Neuronal stem cell (in vitro differentiated cells): Measurements from ENCODE around the gene DDAH1.

Source experiments
- DNase-seq: peaks from one replicate; pipeline ENCODE4 v3.0.0-alpha.2; 2013; ENCODE audit warnings: low spot score
- H2AFZ ChIP-seq: one replicate; pipeline ENCODE4 v1.6.1; 2013; ENCODE audit warnings: mild to moderate bottlenecking, low read length, inconsistent platforms
- H2AK5ac ChIP-seq: 2 replicates; pipeline ENCODE4 v1.6.1; 2013; ENCODE audit warnings: low read depth, mild to moderate bottlenecking, inconsistent platforms, low read length, moderate library complexity, mixed read lengths
- H2BK120ac ChIP-seq: 2 replicates; pipeline ENCODE4 v1.6.1; 2013; ENCODE audit warnings: low read depth, mild to moderate bottlenecking, inconsistent platforms, low read length, moderate library complexity, mixed read lengths
- H2BK12ac ChIP-seq: one replicate; pipeline ENCODE4 v1.6.1; 2013; ENCODE audit warnings: low read length, inconsistent platforms
- H2BK15ac ChIP-seq: 2 replicates; pipeline ENCODE4 v1.6.1; 2013; ENCODE audit warnings: mild to moderate bottlenecking, low read length, inconsistent platforms, mixed read lengths
- H2BK5ac ChIP-seq: one replicate; pipeline ENCODE4 v1.6.1; 2013; ENCODE audit warnings: inconsistent platforms, mild to moderate bottlenecking, low read length, moderate library complexity
- H3K14ac ChIP-seq: one replicate; pipeline ENCODE4 v1.6.1; 2013; ENCODE audit warnings: low read length, inconsistent platforms
- H3K18ac ChIP-seq: 2 replicates; pipeline ENCODE4 v1.6.1; 2013; ENCODE audit warnings: low read length, inconsistent platforms
- H3K23ac ChIP-seq: 2 replicates; pipeline ENCODE4 v1.6.1; 2013; ENCODE audit warnings: low read depth, mild to moderate bottlenecking, mixed read lengths, low read length, inconsistent platforms; ENCODE audit not compliant: poor library complexity
- H3K27ac ChIP-seq: replicated peaks from 3 replicates; pipeline ENCODE4 v1.5.1; 2013; ENCODE audit warnings: low read length, inconsistent platforms
- H3K27me3 ChIP-seq, 3 experiments: 2 replicates each; pipeline ENCODE4 v1.6.1; 2013; ENCODE audit warnings: low read length in 3 of 3, mild to moderate bottlenecking in 2 of 3, inconsistent platforms in 1 of 3, low read depth in 1 of 3, mixed read lengths in 1 of 3, moderate library complexity in 1 of 3; ENCODE audit not compliant: control insufficient read depth in 3 of 3, insufficient read depth in 3 of 3
- H3K36me3 ChIP-seq, 2 donors: replicated peaks in 1 of 2; 2 replicates each; pipeline ENCODE4 v1.6.1; 2013; ENCODE audit warnings: low read length in 2 of 2; ENCODE audit not compliant: control insufficient read depth in 2 of 2, insufficient read depth in 2 of 2
- H3K4ac ChIP-seq: 2 replicates; pipeline ENCODE4 v1.6.1; 2013; ENCODE audit warnings: inconsistent platforms, mild to moderate bottlenecking, low read length, moderate library complexity
- H3K4me1 ChIP-seq, 2 donors: 1 replicate in 1 of 2; 2 replicates in 1 of 2; pipeline ENCODE4 v1.6.1; 2013; ENCODE audit warnings: low read length in 2 of 2, low read depth in 1 of 2; ENCODE audit not compliant: control insufficient read depth in 2 of 2, insufficient read depth in 1 of 2
- H3K4me2 ChIP-seq: one replicate; pipeline ENCODE4 v1.6.1; 2013; ENCODE audit warnings: mild to moderate bottlenecking, low read length, inconsistent platforms; ENCODE audit not compliant: insufficient read depth, poor library complexity, severe bottlenecking
- H3K4me3 ChIP-seq, 2 donors: 2 replicates each; pipeline ENCODE4 v1.5.1; 2013; ENCODE audit warnings: low read length in 2 of 2, mild to moderate bottlenecking in 2 of 2, inconsistent platforms in 1 of 2, moderate library complexity in 1 of 2
- H3K79me1 ChIP-seq: one replicate; pipeline ENCODE4 v1.6.1; 2013; ENCODE audit warnings: low read depth, mild to moderate bottlenecking, inconsistent platforms, low read length, moderate library complexity
- H3K9ac ChIP-seq: one replicate; pipeline ENCODE4 v1.6.1; 2013; ENCODE audit warnings: mild to moderate bottlenecking, low read depth, low read length, inconsistent platforms; ENCODE audit not compliant: poor library complexity
- H3K9me3 ChIP-seq, 2 donors: replicated peaks in 1 of 2; 2 replicates each; pipeline versions ENCODE3 to v1.6.1; 2013; ENCODE audit warnings: low read length in 2 of 2, mild to moderate bottlenecking in 2 of 2, inconsistent platforms in 1 of 2, low read depth in 1 of 2, mixed read lengths in 1 of 2, moderate library complexity in 1 of 2; ENCODE audit not compliant: control insufficient read depth in 2 of 2, insufficient read depth in 1 of 2
- H4K8ac ChIP-seq: one replicate; pipeline ENCODE4 v1.6.1; 2013; ENCODE audit warnings: low read depth, mild to moderate bottlenecking, inconsistent platforms, low read length, moderate library complexity
- H4K91ac ChIP-seq: one replicate; pipeline ENCODE4 v1.6.1; 2013; ENCODE audit warnings: low read length, low read depth, mild to moderate bottlenecking, inconsistent platforms; ENCODE audit not compliant: poor library complexity
- WGBS, 2 donors: extraction: QIAGEN DNeasy Blood & Tissue Kit; methylation state at CpG; one replicate each; pipeline ENCODE4 v1.1.7; 2013; ENCODE audit warnings: missing lambda C conversion rate in 2 of 2, mixed read lengths in 1 of 2; ENCODE audit not compliant: insufficient read length in 2 of 2, insufficient replicate concordance in 1 of 2; ENCODE audit errors: extremely low coverage in 2 of 2; 5-methylcytosine and 5-hydroxymethylcytosine counted together

Gene DDAH1

GRCh38 chr1:85450832-85451231 is 14.1 kb downstream of the DDAH1 start:
- Histone ChIP-seq H3K9ac (no peak overlapping the region), H2AK5ac (no peak overlapping the region), H3K27ac (no peak overlapping the region), H2BK12ac (no peak overlapping the region), H3K4me3 (no peak overlapping the region), H3K4me2 (no peak overlapping the region), H2BK15ac (no peak overlapping the region), H3K27me3 (no peaks in the 10 kb centered on the region), H3K9me3 (peaks cover 0 to 15% of the 10 kb centered on the region in 2 donors), H3K36me3 (peaks cover 2 to 5% of the 10 kb centered on the region in 2 donors), H2BK5ac (no peak overlapping the region), H3K18ac (no peak overlapping the region), H3K4me1 (peaks cover 0 to 21% of the 10 kb centered on the region in 2 donors), H2BK120ac (no peak overlapping the region), H3K23ac (no peak overlapping the region), H3K79me1 (no peaks in the 10 kb centered on the region), H3K4ac (no peak overlapping the region), H4K91ac (no peak overlapping the region), H4K8ac (no peak overlapping the region), H2AFZ (no peak overlapping the region), H3K14ac (no peak overlapping the region)
- no CpG with 5 or more reads among the region's 2 CpGs for WGBS, 2 donors
- no peak for DNase-seq

DNA sequence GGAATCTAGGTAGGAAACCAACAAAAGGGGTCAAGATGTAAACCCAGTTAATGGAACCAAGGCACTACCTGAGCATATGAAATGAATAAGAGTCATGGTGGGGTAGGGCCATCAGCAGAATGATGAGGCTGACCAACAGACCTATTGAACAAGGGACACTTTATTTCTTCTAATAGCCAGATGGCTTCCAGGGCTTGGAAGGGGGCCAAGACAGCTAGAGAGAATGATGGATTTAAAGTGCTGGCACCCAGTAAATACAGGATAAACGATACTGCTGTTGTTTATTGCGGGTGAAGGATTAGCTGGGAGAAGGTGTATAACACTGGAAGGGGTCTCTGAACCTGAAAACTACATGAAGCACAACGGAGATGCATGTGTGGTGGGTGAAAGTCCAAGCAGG is 15.6 kb downstream of the DDAH1 start:
- Histone ChIP-seq H3K4me3 (no peak overlapping the region), H4K8ac (no peak overlapping the region), H3K27me3 (no peaks in the 10 kb centered on the region), H3K18ac (no peak overlapping the region), H4K91ac (no peak overlapping the region), H3K4me2 (no peak overlapping the region), H2BK15ac (no peak overlapping the region), H3K4me1 (peaks cover 0 to 21% of the 10 kb centered on the region in 2 donors), H2BK12ac (no peak overlapping the region), H3K9me3 (peaks cover 2 to 19% of the 10 kb centered on the region in 2 donors), H3K9ac (no peak overlapping the region), H2AK5ac (no peak overlapping the region), H3K79me1 (no peaks in the 10 kb centered on the region), H2BK5ac (no peak overlapping the region), H3K14ac (no peak overlapping the region), H2BK120ac (no peak overlapping the region), H3K23ac (no peak overlapping the region), H3K27ac (no peak overlapping the region), H3K36me3 (peaks cover 2 to 5% of the 10 kb centered on the region in 2 donors), H2AFZ (no peak overlapping the region), H3K4ac (no peak overlapping the region)
- no peak for DNase-seq
- no CpG with 5 or more reads among the region's 3 CpGs for WGBS, 2 donors

DNA sequence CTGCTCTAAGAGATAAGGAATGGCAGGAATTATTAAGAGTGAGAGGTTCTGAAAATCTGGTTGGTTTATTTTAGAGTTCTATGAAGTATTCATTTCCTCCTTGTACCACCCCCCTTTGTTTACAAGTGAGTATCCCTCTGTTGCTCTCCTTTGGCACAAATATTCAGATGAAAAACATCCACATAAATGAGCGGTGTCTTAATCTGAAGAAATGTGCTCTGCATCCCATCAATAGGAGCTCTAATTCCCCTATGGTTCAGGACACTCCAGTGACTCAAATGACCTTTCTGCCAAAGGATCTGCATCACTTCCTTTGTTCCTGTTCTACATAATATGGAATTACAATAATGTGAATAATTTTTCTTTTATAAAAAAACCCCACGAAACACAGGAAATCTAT is 16.6 kb downstream of the DDAH1 start:
- peaks cover 2 to 19% of the 10 kb centered on the region in 2 donors for H3K9me3 ChIP-seq
- no peak overlapping the region for H3K9ac ChIP-seq
- H2AK5ac ChIP-seq: no peak overlapping the region
- no peak overlapping the region for H2AFZ ChIP-seq
- H3K79me1 ChIP-seq: no peaks in the 10 kb centered on the region
- no peak overlapping the region for H4K8ac ChIP-seq
- no peak overlapping the region for H3K4me2 ChIP-seq
- peaks cover 2 to 5% of the 10 kb centered on the region in 2 donors for H3K36me3 ChIP-seq
- no peaks in the 10 kb centered on the region for H3K27me3 ChIP-seq
- no peak overlapping the region for H3K4ac ChIP-seq
- no peak overlapping the region for H3K27ac ChIP-seq
- H2BK120ac ChIP-seq: no peak overlapping the region
- H3K4me3 ChIP-seq: no peak overlapping the region
- peaks cover 0 to 21% of the 10 kb centered on the region in 2 donors for H3K4me1 ChIP-seq
- H3K18ac ChIP-seq: no peak overlapping the region
- no peak overlapping the region for H2BK5ac ChIP-seq
- no peak overlapping the region for H3K14ac ChIP-seq
- no peak overlapping the region for H4K91ac ChIP-seq
- no peak overlapping the region for H2BK12ac ChIP-seq
- H2BK15ac ChIP-seq: no peak overlapping the region
- H3K23ac ChIP-seq: no peak overlapping the region
- no CpG with 5 or more reads among the region's 2 CpGs for WGBS, 2 donors
- no peak for DNase-seq

DNA sequence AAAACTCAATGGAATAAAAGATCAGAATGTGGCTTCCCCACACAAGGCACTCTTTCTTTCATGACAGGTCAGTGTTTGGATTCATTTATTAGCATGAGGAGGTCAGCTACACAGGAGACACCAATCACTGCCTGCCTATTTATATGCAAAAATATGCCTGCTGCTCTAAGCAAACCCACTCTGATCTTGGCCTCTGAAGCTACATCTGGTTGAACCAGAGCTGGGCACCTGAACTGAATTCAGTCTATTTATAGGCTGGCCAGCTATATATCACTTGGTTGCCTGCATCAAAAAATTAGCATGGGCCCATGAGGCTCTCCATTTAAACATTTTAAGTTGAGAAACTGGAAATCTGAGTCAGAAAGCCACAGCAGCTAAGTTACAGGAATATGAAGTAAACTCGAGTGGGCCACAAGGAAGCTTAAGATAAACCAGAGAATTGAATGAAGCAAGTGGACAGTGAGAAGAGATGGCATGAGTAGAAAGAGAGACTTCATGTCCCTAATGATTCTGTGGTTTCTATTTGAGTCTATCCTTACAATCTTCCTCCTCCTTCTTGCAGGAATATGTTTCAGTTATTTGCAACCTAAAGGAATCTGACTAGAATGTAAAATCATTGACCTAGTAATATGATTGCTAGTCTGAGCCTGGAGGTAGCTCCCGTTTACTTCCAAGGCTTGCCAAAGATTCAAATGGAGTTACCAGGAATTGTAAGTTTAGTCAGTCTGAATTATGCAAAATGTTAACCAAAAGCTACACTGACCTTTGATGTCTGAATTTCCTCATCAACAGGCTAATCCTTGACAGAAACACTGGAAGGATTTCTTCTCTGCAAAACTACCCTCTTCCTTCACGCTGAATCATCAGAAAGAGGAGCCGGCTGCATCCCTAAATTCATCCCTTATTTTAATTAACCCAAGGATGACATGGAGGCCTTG is 17.7 kb downstream of the DDAH1 start:
- Histone ChIP-seq H2AK5ac (no peak overlapping the region), H3K18ac (no peak overlapping the region), H3K14ac (no peak overlapping the region), H2BK5ac (no peak overlapping the region), H3K4me2 (no peak overlapping the region), H4K91ac (no peak overlapping the region), H2BK15ac (no peak overlapping the region), H3K4me1 (peaks cover 0 to 16% of the 10 kb centered on the region in 2 donors), H2BK120ac (no peak overlapping the region), H3K79me1 (no peaks in the 10 kb centered on the region), H2AFZ (no peak overlapping the region), H3K36me3 (peaks cover 2 to 5% of the 10 kb centered on the region in 2 donors), H3K9ac (no peak overlapping the region), H3K9me3 (peaks cover 2 to 19% of the 10 kb centered on the region in 2 donors), H4K8ac (no peak overlapping the region), H3K4ac (no peak overlapping the region), H3K27ac (no peak overlapping the region), H2BK12ac (no peak overlapping the region), H3K23ac (no peak overlapping the region), H3K27me3 (no peaks in the 10 kb centered on the region), H3K4me3 (no peak overlapping the region)
- whole genome bisulfite sequencing, 2 donors: no CpG with 5 or more reads among the region's 4 CpGs
- no peak for DNase-seq
